Stimulated activated CD4-positive, alpha-beta T cell treated with anti-CD3 and anti-CD28 coated beads, TNF-alpha, amount 100 ng/mL, for 1 hour (primary cell): Measurements from ENCODE around the gene DENND2D.

ENCODE experiments used
- DNase-seq, 3 donors: peaks; one replicate each; pipeline ENCODE4 v3.0.0-alpha.2; 2020; ENCODE audit warnings: low read depth in 3 of 3, low spot score in 1 of 3

Gene DENND2D

GRCh38 chr1:111204201-111204982, 3.9 kb upstream of the DENND2D start:
- DNase-seq, result peak in 2 of 3 donors; percentile 47 to 59

- peak; percentile 55 to 73 (median 64) for DNase-seq
These were observed 3.3 kb upstream of the DENND2D start for GRCh38 chr1:111203681-111204200.

GRCh38 chr1:111202707-111203623, 2.5 kb upstream of the DENND2D start:
- DNase-seq, result no peak

- DNase-seq, result no peak
These were observed 1.9 kb upstream of the DENND2D start for GRCh38 chr1:111202366-111202706.

GRCh38 chr1:111201275-111202090, 1.0 kb upstream of the DENND2D start:
- DNase-seq, result no peak

- DNase-seq, result no peak
These were observed 336 bp upstream of the DENND2D start for GRCh38 chr1:111200802-111201161.

GRCh38 chr1:111199329-111199728, 1.1 kb downstream of the DENND2D start:
- no peak for DNase-seq

- no peak for DNase-seq
These were observed 1.6 kb downstream of the DENND2D start for GRCh38 chr1:111198836-111199235.

GRCh38 chr1:111197598-111198284, 2.7 kb downstream of the DENND2D start:
- DNase-seq, result peak in 1 of 3 donors; percentile 46

GRCh38 chr1:111196213-111196612, 4.2 kb downstream of the DENND2D start:
- no peak for DNase-seq

- no peak for DNase-seq
These were observed 5.3 kb downstream of the DENND2D start for GRCh38 chr1:111195002-111195684.

GRCh38 chr1:111193712-111194480, 6.5 kb downstream of the DENND2D start:
- DNase-seq, result no peak

- DNase-seq, result no peak
These were observed 7.6 kb downstream of the DENND2D start for GRCh38 chr1:111192658-111193519.

- no peak for DNase-seq
These were observed 8.4 kb downstream of the DENND2D start for GRCh38 chr1:111192074-111192473.

- no peak for DNase-seq
These were observed 8.9 kb downstream of the DENND2D start for GRCh38 chr1:111191496-111191895.

GRCh38 chr1:111190931-111191451, 9.5 kb downstream of the DENND2D start:
- DNase-seq, result no peak

GRCh38 chr1:111184663-111185062, 15.8 kb downstream of the DENND2D start:
- DNase-seq, result no peak
